ENCODE data around the gene HERC6.

DNA sequence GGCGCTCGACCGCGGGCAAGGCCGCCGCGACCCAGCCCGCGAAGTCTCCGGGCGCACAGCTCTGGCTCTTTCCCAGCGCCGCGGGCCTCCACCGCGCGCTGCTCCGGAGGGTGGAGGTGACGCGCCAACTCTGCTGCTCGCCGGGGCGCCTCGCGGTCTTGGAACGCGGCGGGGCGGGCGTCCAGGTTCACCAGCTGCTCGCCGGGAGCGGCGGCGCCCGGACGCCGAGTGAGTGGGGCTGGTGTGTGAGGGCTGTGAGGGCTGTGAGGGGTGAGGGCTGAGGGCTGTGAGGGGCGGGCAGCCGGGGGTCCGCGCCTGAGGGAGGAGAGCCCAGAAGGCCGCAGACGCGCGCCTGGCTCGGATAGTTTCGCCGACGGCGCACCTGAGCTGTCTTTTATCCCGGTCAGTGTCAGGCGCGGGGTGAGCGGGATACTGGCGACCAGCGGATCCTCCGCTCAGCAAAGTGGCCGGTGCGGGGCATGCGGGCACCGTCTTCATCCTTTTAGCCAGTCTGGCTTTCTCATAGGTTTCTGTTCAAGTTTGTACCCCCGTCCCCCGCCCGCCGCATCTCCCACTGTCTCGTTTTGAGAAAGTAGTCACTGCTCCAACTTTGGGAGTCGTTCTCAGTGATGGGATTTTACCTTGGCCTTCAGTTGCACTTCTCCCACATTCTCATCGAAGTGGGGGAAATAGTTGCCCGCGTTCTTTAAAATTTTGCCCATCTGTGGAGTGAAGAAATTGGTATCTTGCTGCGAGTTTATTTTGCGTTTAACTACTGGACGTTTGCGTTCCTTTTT, 78.9 kb downstream of the HERC6 start:
- TF ChIP-seq POLR2A (IDR thresholded peaks at IDR 0.05; ENCODE audit: low read depth, low read length) (no peak), POLR2AphosphoS5 (IDR thresholded peaks at IDR 0.05; ENCODE audit: low read depth, low read length) (no peak), SPI1 (IDR thresholded peaks at IDR 0.05; ENCODE audit: low read depth, low read length) (no peak), POU2F2 (IDR thresholded peaks at IDR 0.05; ENCODE audit: low read depth, low read length) (no peak), TAF1 (IDR thresholded peaks at IDR 0.05; ENCODE audit: low read depth, low read length) (no peak)
